ENCODE measurements around the gene SMYD1. TPM values are rescaled to one million over a fixed set of nuclear protein-coding genes. Genes with fewer than 3 reads are reported as not detected.

The SMYD1 gene
- total RNA-seq, 2 experiments from 2014 or later: not detected

DNA sequence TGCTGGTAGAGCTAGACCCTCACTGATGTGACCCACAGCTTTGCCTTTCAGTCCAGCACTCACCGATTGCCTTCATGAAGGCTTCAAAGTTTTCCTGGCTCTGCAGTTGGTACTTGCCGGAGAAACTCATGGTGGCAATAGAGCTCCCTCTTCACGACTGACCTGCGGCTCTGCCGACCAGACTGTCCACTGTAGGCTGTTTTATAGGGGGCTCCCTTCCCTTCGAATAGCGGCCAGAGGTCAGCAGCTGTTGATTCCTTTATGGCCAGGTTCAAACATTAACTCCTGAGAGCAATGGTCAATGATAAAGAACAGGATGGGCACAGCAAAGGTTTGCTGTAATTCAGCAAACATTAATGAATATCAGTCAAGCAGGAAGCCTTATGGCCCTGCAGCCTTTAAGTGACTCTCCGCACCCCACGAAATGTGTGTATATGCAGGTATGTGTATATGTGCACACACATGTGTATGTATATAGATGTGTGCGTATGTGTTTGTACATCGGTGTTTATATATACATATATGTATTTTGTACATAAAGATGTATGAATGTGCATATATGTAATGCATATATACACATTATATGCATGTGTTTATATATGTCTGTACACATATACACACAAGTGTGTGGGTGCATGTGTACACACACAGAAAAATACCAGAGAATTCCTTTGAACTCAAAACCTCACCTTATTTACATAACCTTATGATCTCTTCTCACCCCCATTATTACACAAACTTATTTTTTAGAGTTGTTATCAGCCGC lies 60.4 kb downstream of the SMYD1 start, which contains the start of gene FABP1:
FABP1 (minus strand) TSS at position 175 of the 766 bp plus-strand sequence; CDS start at position 130, 45 bp downstream.
- TF ChIP-seq, protein P1, sequence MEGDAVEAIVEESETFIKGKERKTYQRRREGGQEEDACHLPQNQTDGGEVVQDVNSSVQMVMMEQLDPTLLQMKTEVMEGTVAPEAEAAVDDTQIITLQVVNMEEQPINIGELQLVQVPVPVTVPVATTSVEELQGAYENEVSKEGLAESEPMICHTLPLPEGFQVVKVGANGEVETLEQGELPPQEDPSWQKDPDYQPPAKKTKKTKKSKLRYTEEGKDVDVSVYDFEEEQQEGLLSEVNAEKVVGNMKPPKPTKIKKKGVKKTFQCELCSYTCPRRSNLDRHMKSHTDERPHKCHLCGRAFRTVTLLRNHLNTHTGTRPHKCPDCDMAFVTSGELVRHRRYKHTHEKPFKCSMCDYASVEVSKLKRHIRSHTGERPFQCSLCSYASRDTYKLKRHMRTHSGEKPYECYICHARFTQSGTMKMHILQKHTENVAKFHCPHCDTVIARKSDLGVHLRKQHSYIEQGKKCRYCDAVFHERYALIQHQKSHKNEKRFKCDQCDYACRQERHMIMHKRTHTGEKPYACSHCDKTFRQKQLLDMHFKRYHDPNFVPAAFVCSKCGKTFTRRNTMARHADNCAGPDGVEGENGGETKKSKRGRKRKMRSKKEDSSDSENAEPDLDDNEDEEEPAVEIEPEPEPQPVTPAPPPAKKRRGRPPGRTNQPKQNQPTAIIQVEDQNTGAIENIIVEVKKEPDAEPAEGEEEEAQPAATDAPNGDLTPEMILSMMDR (IDR thresholded peaks at IDR 0.05): no peak
- no peaks in the 10 kb centered on the region for H3K4me1 Mint-ChIP-seq (ENCODE audit: low read depth)
- ChIA-PET CTCF (no interaction called here), POLR2A (no interaction called here)
- Histone ChIP-seq H3K27me3 (ENCODE audit: control insufficient read depth in 1 of 2, insufficient read depth in 2 of 2, low read length in 2 of 2) (no peaks in the 10 kb centered on the region), H3K36me3 (ENCODE audit: insufficient read depth, low read length) (no peaks in the 10 kb centered on the region), H3K4me1 (ENCODE audit: insufficient read depth, low read length) (no peaks in the 10 kb centered on the region), H3K9me3 (ENCODE audit: control insufficient read depth in 1 of 2, insufficient read depth in 1 of 2, low read length in 2 of 2) (no peaks in the 10 kb centered on the region), H3K4me3 (ENCODE audit: low read length) (no peak within 1 kb of the TSS), H3K27ac (ENCODE audit: low read depth in 1 of 2, low read length in 2 of 2) (no peak within 1 kb of the TSS)
- H3K36me3 Mint-ChIP-seq (ENCODE audit: low read depth): no peaks in the 10 kb centered on the region
- no peaks in the 10 kb centered on the region for H3K9me3 Mint-ChIP-seq
- intact Hi-C loops (cut with DNase I, micrococcal nuclease): no loop called here
- ATAC-seq (ENCODE audit: poor library complexity) (no peak), DNase-seq (no peak)
- no peak within 1 kb of the TSS for H3K27ac Mint-ChIP-seq
- H3K4me3 Mint-ChIP-seq: no peak within 1 kb of the TSS
- H3K27me3 Mint-ChIP-seq: peaks cover 8% of the 10 kb centered on the region

- POLR2A ChIA-PET: no interaction called here
- ATAC-seq (ENCODE audit: poor library complexity) (no peak), DNase-seq (no peak)
- TF ChIP-seq, protein P1 (IDR thresholded peaks at IDR 0.05): no peak
- no peaks in the 10 kb centered on the region for H3K36me3 ChIP-seq (ENCODE audit: insufficient read depth, low read length)
- H3K9me3 ChIP-seq (ENCODE audit: control insufficient read depth in 1 of 2, insufficient read depth in 1 of 2, low read length in 2 of 2): no peaks in the 10 kb centered on the region
- Mint-ChIP-seq H3K4me1 (ENCODE audit: low read depth) (no peaks in the 10 kb centered on the region), H3K27ac (no peak overlapping the region), H3K36me3 (ENCODE audit: low read depth) (no peaks in the 10 kb centered on the region), H3K27me3 (peaks cover 8% of the 10 kb centered on the region), H3K9me3 (no peaks in the 10 kb centered on the region), H3K4me3 (no peak overlapping the region)
- CTCF ChIA-PET: no interaction called here
- no peak overlapping the region for H3K4me3 ChIP-seq (ENCODE audit: low read length)
- H3K4me1 ChIP-seq (ENCODE audit: insufficient read depth, low read length): no peaks in the 10 kb centered on the region
- no peak overlapping the region for H3K27ac ChIP-seq (ENCODE audit: low read depth in 1 of 2, low read length in 2 of 2)
- intact Hi-C loops (cut with DNase I, micrococcal nuclease): no loop called here
- H3K27me3 ChIP-seq (ENCODE audit: control insufficient read depth in 1 of 2, insufficient read depth in 2 of 2, low read length in 2 of 2): no peaks in the 10 kb centered on the region
Measured at GRCh38 chr2:88128654-88129312, 61.2 kb downstream of the SMYD1 start.

GRCh38 chr2:88129313-88129959 lies 61.8 kb downstream of the SMYD1 start:
- Histone ChIP-seq H3K27ac (ENCODE audit: low read depth in 1 of 2, low read length in 2 of 2) (no peak overlapping the region), H3K9me3 (ENCODE audit: control insufficient read depth in 1 of 2, insufficient read depth in 1 of 2, low read length in 2 of 2) (no peaks in the 10 kb centered on the region), H3K27me3 (ENCODE audit: control insufficient read depth in 1 of 2, insufficient read depth in 2 of 2, low read length in 2 of 2) (no peaks in the 10 kb centered on the region), H3K36me3 (ENCODE audit: insufficient read depth, low read length) (no peaks in the 10 kb centered on the region), H3K4me1 (ENCODE audit: insufficient read depth, low read length) (no peaks in the 10 kb centered on the region), H3K4me3 (ENCODE audit: low read length) (no peak overlapping the region)
- CTCF ChIA-PET: no interaction called here
- DNase-seq (no peak), ATAC-seq (ENCODE audit: poor library complexity) (no peak)
- intact Hi-C loops (cut with DNase I, micrococcal nuclease): no loop called here
- POLR2A ChIA-PET: no interaction called here
- Mint-ChIP-seq H3K27ac (no peak overlapping the region), H3K36me3 (ENCODE audit: low read depth) (no peaks in the 10 kb centered on the region), H3K27me3 (peaks cover 8% of the 10 kb centered on the region), H3K4me3 (no peak overlapping the region), H3K4me1 (ENCODE audit: low read depth) (no peaks in the 10 kb centered on the region), H3K9me3 (no peaks in the 10 kb centered on the region)
- TF ChIP-seq, protein P1 (IDR thresholded peaks at IDR 0.05): no peak
